ENCODE measurements around the gene C1orf21. TPM values are rescaled to one million over a fixed set of nuclear protein-coding genes. Genes with fewer than 3 reads are reported as not detected.

C1orf21 gene
- total RNA-seq, 1 experiment from 2014 or later, result 28.5 TPM

DNA sequence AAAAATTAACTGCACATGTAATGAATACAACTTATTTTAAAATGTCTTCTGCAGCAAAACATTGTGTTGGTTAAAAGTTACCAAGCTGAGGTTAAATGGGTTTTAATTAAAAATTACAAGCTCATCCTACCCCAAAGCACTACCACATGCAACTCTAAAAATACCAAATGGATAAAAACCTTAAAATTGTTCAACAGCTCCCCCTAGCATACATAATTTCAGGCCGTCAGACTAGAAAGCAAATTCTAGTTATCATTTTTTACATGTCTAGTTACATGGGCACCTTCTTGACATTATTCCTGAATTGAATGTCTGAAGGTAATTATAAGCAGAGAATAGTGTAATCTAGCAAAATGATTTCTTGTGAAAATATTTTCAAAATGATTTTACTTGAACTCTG is 176.5 kb downstream of the C1orf21 start (continued):
- TF ChIP-seq, protein P1, sequence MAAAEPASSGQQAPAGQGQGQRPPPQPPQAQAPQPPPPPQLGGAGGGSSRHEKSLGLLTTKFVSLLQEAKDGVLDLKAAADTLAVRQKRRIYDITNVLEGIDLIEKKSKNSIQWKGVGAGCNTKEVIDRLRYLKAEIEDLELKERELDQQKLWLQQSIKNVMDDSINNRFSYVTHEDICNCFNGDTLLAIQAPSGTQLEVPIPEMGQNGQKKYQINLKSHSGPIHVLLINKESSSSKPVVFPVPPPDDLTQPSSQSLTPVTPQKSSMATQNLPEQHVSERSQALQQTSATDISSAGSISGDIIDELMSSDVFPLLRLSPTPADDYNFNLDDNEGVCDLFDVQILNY (CRISPR knock-in tag; IDR thresholded peaks at IDR 0.05), result no peak
- TF ChIP-seq, protein P2, sequence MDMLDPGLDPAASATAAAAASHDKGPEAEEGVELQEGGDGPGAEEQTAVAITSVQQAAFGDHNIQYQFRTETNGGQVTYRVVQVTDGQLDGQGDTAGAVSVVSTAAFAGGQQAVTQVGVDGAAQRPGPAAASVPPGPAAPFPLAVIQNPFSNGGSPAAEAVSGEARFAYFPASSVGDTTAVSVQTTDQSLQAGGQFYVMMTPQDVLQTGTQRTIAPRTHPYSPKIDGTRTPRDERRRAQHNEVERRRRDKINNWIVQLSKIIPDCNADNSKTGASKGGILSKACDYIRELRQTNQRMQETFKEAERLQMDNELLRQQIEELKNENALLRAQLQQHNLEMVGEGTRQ (CRISPR knock-in tag; IDR thresholded peaks at IDR 0.05), result no peak
- TF ChIP-seq ZNF416 (CRISPR knock-in tag; IDR thresholded peaks at IDR 0.05), result no peak
- TF ChIP-seq, protein P3, sequence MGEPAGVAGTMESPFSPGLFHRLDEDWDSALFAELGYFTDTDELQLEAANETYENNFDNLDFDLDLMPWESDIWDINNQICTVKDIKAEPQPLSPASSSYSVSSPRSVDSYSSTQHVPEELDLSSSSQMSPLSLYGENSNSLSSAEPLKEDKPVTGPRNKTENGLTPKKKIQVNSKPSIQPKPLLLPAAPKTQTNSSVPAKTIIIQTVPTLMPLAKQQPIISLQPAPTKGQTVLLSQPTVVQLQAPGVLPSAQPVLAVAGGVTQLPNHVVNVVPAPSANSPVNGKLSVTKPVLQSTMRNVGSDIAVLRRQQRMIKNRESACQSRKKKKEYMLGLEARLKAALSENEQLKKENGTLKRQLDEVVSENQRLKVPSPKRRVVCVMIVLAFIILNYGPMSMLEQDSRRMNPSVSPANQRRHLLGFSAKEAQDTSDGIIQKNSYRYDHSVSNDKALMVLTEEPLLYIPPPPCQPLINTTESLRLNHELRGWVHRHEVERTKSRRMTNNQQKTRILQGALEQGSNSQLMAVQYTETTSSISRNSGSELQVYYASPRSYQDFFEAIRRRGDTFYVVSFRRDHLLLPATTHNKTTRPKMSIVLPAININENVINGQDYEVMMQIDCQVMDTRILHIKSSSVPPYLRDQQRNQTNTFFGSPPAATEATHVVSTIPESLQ (CRISPR knock-in tag; IDR thresholded peaks at IDR 0.05), result no peak
- TF ChIP-seq JUN (CRISPR knock-in tag; IDR thresholded peaks at IDR 0.05), result no peak

DNA sequence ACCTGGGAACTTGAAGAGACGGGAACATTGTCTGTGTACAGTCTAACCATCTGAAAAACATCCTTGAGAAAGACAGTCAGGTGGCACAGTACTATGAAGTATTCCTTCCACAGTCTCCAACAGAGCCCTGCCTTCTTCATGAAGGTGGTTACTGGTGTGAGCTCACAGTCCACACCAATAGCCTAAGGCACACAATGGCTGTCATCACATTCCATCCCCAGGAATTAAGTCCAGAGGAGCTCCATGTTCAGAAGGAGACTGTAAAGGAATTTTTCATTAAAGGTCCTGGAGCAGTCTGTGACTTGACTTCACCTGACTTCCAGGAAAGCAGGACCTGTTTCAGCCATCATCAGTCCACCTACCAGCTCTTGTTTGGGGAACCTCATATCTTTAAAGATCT is 180.2 kb downstream of the C1orf21 start:
- TF ChIP-seq SP1 (CRISPR knock-in tag; conservative IDR thresholded peaks at IDR 0.05) (no peak), ZNF121 (CRISPR knock-in tag; IDR thresholded peaks at IDR 0.05) (no peak), GTF2I (CRISPR knock-in tag; conservative IDR thresholded peaks at IDR 0.05) (no peak), JAZF1 (CRISPR knock-in tag; IDR thresholded peaks at IDR 0.05) (no peak)
- TF ChIP-seq, protein P4, sequence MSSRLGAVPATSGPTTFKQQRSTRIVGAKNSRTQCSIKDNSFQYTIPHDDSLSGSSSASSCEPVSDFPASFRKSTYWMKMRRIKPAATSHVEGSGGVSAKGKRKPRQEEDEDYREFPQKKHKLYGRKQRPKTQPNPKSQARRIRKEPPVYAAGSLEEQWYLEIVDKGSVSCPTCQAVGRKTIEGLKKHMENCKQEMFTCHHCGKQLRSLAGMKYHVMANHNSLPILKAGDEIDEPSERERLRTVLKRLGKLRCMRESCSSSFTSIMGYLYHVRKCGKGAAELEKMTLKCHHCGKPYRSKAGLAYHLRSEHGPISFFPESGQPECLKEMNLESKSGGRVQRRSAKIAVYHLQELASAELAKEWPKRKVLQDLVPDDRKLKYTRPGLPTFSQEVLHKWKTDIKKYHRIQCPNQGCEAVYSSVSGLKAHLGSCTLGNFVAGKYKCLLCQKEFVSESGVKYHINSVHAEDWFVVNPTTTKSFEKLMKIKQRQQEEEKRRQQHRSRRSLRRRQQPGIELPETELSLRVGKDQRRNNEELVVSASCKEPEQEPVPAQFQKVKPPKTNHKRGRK (CRISPR knock-in tag; IDR thresholded peaks at IDR 0.05; ENCODE audit: borderline replicate concordance), result no peak
- TF ChIP-seq, protein P1 (CRISPR knock-in tag; IDR thresholded peaks at IDR 0.05), result no peak
- TF ChIP-seq, protein P5, sequence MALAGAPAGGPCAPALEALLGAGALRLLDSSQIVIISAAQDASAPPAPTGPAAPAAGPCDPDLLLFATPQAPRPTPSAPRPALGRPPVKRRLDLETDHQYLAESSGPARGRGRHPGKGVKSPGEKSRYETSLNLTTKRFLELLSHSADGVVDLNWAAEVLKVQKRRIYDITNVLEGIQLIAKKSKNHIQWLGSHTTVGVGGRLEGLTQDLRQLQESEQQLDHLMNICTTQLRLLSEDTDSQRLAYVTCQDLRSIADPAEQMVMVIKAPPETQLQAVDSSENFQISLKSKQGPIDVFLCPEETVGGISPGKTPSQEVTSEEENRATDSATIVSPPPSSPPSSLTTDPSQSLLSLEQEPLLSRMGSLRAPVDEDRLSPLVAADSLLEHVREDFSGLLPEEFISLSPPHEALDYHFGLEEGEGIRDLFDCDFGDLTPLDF (CRISPR knock-in tag; IDR thresholded peaks at IDR 0.05), result no peak
- TF ChIP-seq, protein P6, sequence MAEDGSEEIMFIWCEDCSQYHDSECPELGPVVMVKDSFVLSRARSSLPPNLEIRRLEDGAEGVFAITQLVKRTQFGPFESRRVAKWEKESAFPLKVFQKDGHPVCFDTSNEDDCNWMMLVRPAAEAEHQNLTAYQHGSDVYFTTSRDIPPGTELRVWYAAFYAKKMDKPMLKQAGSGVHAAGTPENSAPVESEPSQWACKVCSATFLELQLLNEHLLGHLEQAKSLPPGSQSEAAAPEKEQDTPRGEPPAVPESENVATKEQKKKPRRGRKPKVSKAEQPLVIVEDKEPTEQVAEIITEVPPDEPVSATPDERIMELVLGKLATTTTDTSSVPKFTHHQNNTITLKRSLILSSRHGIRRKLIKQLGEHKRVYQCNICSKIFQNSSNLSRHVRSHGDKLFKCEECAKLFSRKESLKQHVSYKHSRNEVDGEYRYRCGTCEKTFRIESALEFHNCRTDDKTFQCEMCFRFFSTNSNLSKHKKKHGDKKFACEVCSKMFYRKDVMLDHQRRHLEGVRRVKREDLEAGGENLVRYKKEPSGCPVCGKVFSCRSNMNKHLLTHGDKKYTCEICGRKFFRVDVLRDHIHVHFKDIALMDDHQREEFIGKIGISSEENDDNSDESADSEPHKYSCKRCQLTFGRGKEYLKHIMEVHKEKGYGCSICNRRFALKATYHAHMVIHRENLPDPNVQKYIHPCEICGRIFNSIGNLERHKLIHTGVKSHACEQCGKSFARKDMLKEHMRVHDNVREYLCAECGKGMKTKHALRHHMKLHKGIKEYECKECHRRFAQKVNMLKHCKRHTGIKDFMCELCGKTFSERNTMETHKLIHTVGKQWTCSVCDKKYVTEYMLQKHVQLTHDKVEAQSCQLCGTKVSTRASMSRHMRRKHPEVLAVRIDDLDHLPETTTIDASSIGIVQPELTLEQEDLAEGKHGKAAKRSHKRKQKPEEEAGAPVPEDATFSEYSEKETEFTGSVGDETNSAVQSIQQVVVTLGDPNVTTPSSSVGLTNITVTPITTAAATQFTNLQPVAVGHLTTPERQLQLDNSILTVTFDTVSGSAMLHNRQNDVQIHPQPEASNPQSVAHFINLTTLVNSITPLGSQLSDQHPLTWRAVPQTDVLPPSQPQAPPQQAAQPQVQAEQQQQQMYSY (CRISPR knock-in tag; IDR thresholded peaks at IDR 0.05), result no peak
- TF ChIP-seq, protein P7, sequence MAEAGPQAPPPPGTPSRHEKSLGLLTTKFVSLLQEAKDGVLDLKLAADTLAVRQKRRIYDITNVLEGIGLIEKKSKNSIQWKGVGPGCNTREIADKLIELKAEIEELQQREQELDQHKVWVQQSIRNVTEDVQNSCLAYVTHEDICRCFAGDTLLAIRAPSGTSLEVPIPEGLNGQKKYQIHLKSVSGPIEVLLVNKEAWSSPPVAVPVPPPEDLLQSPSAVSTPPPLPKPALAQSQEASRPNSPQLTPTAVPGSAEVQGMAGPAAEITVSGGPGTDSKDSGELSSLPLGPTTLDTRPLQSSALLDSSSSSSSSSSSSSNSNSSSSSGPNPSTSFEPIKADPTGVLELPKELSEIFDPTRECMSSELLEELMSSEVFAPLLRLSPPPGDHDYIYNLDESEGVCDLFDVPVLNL (CRISPR knock-in tag; IDR thresholded peaks at IDR 0.05; ENCODE audit: borderline replicate concordance, low read depth), result no peak
- Mint-ChIP-seq H3K4me1 (0 out of 2 replicates have a peak, but pooled peaks cover 3% of the 10 kb centered on the region), H3K27ac (no peak overlapping the region), H3K9me3 (no peaks in the 10 kb centered on the region), H3K36me3 (0 out of 2 replicates have a peak, but pooled peaks cover 3% of the 10 kb centered on the region), H3K27me3 (ENCODE audit: low read depth) (no peaks in the 10 kb centered on the region), H3K4me3 (no peak overlapping the region)
- ChIA-PET CTCF (interaction anchor here (1.4 to 1.7 kb wide), 2 partner anchors 97 to 125 kb away, joined by 3 to 7 read pairs; no protein-coding TSS in a partner anchor), POLR2A (no interaction called here)
- no peak for ATAC-seq
- DNase-seq (ENCODE audit: low spot score), result no peak

Data from WTC11 (cell line).